Uterine smooth muscle cell (primary cell): Measurements from ENCODE around the gene RELL1. TPM values are rescaled to one million over a fixed set of nuclear protein-coding genes. Genes with fewer than 3 reads are reported as not detected.

Experiments
- total RNA-seq: library from RNA; depleted of rRNA; stranded (reverse); fragments of >200 nt; gene quantifications from 2 replicates; pipeline ENCODE4 v1.2.3, GENCODE V29; 2014

The RELL1 gene, protein sequence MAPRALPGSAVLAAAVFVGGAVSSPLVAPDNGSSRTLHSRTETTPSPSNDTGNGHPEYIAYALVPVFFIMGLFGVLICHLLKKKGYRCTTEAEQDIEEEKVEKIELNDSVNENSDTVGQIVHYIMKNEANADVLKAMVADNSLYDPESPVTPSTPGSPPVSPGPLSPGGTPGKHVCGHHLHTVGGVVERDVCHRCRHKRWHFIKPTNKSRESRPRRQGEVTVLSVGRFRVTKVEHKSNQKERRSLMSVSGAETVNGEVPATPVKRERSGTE
- 85.8 and 90.5 TPM in 2 replicates for total RNA-seq

DNA sequence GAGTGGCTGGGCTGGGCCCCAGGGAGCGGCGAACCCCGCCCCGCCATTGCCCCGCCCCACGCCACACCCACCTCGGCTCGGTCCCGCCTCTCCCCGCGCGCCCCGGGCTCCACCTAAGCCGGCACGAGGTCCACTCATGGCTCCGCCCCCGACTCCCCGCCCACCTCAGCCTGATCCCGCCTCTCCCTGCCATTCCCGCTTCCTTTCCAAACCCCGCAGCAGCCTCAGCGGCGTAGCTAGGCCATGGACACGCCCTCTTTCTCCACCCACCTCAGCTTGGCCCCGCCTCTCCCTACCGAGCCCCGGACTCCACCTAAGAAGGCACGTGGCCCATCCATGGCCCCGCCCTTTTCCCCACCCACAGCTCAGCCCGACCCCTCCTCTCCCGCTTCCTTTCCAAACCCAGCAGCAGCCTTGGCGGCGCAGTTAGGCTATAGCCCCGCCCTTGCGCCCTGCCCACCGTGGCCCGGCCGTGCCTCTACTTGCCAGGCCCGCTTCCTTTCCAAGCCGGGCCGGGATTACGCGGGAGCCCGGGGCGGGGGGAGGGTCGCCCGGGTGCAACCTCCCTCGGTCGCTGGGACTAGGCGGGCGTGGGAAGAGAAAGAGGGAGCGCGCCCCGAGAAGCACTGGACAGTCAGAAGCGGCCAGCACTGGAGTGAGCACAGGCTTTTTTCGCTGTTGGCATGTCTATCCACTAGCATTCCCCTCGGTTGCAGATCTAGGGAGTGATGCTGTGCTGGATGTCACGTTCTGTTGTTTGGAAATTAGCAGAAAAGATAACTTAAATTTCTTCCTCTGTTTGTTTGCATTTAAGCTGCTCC, at the start of gene RELL1:
Gene RELL1, minus strand, starts transcription at position 4 of the 821 bp plus-strand sequence. CDS start 89 bp downstream, outside the sequence.

Other genes with a start within 250 kb of the RELL1 start
- gene PGM2, start 140.3 kb upstream of the RELL1 start, total RNA-seq = 51.6 and 57.4 TPM in 2 replicates
- 149 and 223 TPM in 2 replicates for gene TBC1D1, start 204.7 kb upstream of the RELL1 start, total RNA-seq